ENCODE data around the gene ITPKA. TPM values are rescaled to one million over a fixed set of nuclear protein-coding genes. Genes with fewer than 3 reads are reported as not detected.
"Not testable (repeated sequence)": the region's sequence is repeated elsewhere in the genome, so short reads cannot be mapped to it uniquely, and the experiment has no call there.

ITPKA gene
- 0.39 TPM for total RNA-seq

DNA sequence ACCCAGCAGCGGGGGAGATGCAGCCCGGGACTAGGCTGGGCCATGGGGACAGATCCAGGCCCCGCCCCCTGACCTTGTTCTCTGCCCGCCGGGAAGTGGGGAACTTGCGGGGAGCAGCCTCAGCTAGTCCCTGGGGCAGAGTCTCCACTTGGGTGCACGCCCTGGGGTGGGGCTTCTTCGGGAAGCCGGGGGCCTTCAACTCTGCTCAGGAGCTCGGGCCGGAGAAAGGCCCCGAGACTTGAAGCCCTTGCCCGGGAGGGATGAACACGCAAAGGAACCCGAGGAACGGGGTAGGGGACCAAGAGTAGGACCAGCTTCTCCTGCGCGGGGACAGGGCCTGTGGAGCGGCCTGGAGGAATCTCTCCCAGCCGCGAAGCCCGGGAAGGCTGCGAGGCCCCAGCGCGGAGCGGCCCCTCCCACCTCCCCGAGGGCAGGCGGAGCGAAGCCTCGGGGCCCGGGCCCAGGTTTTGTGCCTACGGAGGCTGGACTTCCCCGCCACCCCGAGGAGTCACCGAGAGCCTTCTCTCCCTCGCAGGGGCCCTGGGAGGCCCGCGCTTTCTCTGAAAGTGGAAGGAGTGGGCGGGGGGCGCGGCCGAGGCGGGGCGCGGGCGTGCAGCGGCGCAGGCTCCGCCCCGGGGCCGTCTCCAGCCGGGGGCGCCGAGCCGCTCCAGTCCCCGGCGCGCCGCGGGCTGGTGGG, at the start of gene ITPKA:
ITPKA (plus strand) TSS at position 670 of the 697 bp plus-strand sequence. CDS start 54 bp downstream, outside the sequence.
- DNase-seq, result peak; percentile 12

- no peak for DNase-seq
Observed at GRCh38 chr15:41445399-41445798, 48.3 kb upstream of the ITPKA start.

DNA sequence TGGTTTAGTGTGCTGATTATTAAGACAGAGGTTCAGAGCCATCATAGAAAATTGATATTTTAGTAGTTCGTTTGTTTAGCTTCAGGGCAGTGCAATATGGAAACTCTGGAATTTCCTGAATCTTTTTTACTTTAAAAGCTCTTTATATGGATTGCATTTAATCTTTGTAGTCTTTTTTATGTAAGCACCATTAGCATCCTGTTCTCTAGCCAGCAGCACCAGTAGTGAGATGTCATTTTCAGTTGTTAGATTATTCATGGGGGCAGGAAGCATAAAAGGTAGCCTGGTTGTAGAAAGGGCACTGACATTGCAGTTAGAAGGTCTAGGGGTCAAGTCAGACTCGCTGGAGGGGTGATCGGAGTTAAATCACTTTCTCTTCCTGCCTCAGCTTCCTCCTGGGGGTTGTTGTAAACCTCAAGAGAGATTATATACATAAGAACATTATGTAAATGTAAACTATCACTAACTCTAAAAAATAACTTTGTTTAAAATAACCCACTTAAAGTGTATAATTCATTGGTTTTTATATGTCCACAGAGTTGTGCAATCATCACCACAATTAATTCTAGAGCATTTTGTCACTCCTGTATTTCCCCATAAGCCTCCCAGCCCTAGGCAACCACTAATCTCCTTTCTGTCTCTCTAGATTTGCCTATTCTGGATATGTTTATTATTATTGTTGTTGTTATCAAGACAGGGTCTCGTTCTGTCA, 31.4 kb upstream of the ITPKA start:
- DNase-seq, result no peak

- DNase-seq, result no peak
Observed at GRCh38 chr15:41464889-41465580, 28.6 kb upstream of the ITPKA start.

- DNase-seq, result peak; percentile 24
Observed at GRCh38 chr15:41465822-41466421, 27.8 kb upstream of the ITPKA start.

DNA sequence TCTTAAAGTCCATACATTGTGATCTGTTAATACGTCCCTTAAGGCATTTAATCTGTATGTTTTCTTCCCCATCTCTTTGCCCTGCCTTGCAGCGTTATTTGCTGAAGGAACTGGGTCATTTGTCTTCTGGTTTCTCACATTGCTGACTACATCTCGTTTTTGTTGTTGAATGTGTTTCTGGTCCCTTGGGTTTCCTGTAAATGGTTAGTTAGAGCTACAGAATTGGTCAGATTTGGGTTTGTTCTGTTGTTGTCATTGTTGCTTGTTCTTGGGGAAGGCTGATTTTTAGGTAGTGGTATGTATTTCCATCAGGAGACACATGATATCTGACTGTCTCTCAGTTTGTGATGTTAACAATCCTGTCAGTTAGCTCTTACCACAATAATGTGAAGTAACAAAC, 27.0 kb upstream of the ITPKA start:
- no peak for DNase-seq

DNA sequence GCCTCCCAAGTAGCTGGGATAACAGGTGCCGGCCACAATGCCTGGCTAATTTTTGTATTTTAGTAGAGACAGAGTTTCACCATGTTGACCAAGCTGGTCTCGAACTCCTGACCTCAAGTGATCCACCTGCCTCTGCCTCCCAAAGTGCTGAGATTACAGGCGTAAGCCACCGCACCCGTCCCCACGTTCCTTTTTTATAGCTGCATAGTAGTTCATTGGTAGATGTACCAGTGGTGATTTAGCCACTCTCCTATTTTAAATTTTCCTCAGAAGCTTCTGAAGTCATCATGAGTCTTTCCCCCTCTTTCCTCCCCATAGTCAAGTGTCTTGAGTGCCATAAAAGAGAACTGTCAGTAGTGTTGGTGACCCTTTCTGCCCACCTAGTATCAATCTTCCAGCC, 24.0 kb upstream of the ITPKA start:
- DNase-seq, result not testable (repeated sequence)

- no peak for DNase-seq
Observed at GRCh38 chr15:41473418-41473817, 20.3 kb upstream of the ITPKA start.

GRCh38 chr15:41474436-41474835, 19.2 kb upstream of the ITPKA start:
- DNase-seq, result no peak

- DNase-seq, result no peak
Observed at GRCh38 chr15:41474941-41475340, 18.7 kb upstream of the ITPKA start.

GRCh38 chr15:41476416-41477048, 17.1 kb upstream of the ITPKA start:
- DNase-seq, result no peak

DNA sequence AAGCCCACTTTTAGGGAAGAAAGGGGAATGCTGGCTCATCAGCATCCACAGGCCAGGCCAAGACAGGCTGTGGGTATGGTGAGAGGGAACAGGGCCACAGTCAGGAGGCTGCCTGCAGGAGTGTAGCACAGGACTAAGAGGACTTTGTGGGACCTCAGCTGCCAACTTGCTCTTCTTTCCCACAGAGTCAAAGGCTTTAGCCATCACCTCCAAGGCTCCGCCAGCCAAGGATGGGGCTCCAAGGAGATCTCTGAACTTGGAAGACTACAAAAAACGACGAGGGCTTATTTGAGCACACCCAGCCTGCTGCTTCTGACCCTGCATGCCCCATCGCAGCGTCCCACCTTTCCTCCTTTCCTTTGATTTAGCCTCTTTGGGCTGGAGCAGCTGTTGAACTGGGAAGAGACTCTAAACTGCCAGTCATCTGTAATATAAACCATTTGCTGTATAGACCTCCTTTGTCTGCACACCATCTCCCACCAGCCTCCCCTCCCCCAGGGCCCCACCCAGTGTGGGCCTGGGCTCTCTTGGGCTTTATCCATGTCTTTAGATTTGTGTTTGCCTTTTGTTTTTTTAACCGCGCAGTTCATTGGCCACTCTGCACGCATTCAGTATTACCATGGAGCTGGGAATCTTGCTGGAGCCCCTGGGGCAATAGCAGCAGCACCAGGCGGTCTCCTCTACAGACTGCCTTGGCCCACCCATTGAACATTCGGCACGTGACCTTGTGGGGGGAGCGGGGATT, 13.1 kb upstream of the ITPKA start:
- DNase-seq, result no peak

DNA sequence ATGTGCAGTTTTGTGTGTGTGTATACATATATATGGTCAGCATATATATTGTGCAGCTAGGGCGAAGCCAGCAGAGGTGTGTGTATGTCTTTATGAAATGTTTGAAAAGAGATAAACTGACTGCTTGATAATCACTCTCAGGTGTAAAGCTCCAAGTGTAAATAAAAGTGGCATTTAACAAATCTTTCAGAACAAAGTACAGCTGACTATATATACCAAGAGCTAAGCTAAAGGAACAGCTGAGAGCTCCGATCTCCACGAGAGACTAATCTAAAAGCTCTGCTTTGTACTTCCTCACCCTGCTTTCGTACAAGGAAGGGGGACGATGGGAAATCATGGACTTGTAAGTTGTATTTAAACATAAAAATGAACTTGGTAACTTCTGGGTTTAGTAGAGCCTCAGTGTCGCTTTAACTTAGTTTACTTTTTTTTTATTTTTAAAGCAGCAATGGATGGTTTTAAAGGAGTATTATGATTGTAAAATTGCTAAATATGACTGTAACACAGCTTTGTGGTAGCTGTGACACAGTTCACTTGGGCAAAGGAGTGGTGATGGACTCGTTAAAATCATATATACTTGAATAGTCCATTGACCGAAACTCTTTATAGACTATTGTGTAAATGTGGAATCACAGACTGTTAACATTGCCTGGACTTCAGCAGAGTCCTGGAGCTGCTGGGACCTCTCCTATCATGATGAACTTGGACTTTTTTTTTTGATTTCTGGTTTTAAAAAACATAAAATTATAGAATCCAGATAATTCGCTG, 11.4 kb upstream of the ITPKA start:
- no peak for DNase-seq

DNA sequence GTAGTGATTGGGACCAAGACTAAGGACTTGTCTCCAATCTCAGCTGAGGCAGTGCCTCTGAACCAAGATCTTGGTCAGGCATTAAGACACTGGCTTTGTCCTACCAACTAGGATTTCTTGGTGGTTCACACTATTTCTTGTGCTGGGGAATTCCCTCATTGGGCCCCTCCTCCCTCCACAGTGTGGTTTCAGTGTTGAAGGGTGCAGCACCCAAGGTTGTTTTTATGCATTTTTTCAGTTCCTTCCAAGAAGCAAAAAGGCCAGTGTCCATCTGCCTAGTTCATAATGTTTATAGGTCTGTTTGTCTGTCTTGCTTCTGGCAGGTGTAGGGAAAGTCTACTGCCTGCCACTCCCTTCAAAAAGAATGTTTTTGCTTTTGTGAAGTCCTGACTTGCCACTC, 10.6 kb upstream of the ITPKA start:
- no peak for DNase-seq

- DNase-seq, result no peak
Observed at GRCh38 chr15:41483519-41483918, 10.2 kb upstream of the ITPKA start.

DNA sequence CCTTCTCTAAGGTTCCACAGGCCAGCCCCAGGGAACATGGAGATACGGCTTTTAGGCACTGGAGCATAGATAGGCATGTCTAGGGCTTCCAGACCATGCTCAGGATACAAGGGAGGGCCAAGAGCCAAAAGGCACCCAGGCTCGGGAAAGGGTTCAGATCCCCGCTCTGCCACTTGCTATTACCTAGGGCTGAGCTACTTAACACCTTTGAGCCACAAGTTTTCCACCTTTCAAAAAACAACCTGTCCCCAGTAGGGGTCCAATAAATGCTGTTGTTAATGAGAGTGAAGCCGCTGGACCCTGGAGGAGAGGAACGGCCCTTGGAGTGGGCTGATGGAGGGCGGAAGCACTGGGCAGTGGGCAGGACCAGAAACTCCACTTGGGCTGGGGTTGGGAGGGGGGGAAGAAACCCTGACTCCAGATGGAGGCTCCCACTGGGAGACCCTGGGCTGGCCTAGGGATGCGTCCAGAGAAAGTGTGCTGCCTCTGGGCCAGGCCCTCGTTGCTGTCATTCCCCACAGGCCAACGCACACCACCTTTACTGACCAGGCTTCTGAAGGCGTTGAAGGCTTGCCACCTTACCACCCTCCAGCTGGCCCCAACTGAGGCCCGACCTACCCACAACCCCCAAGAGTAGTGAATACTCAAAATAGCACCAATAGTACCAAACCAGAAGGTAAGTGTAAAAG, 8.6 kb upstream of the ITPKA start:
- no peak for DNase-seq

DNA sequence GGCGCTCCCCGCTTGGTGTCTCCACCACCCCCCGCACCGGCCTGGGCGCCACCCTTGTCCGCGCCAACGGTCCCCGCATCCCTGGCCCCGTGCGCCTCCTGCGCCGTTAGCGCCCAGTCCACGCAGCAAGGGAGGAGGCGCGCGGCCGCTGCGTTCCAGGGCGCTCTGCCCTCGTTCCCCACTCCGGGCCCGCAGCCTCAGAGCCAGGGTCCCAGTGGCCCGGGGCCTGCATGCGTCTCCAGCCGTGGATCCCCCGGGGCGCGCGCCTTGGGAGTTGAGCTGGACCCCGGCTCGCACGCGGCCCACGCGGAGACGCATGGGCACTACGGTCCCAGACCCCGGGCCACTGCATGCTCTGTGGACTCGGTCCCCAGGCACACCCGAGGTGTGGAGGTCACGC, 7.4 kb upstream of the ITPKA start:
- no peak for DNase-seq

DNA sequence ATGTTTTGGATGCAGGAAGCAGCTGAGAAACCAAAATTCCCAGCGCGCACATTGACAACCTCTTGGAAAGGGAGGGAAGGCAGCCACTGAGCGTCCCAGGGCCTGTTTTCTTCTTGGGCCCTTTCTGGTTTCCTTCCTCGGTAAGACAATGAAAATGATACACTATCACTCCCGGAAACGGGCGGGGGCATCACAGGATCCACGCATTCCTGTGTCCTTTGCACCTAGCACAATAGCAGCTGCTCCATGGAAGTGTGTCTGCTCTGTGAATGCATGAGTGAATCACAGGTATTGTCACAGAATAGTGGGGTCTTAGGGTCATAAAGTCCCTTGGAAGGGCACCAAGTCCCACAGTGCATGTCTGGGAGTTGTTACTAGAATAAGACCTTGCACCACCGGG, 6.3 kb upstream of the ITPKA start:
- DNase-seq, result no peak

- no peak for DNase-seq
Observed at GRCh38 chr15:41487802-41488201, 5.9 kb upstream of the ITPKA start.

GRCh38 chr15:41489641-41490040, 4.0 kb upstream of the ITPKA start:
- no peak for DNase-seq
